Activated CD8-positive, alpha-beta memory T cell treated with anti-CD3 and anti-CD28 coated beads for 48 hours (primary cell): ENCODE data around the gene NPR3.

Source experiments
- DNase-seq, 3 experiments: peaks; one replicate each; pipeline ENCODE4 v3.0.0-alpha.2; 2020; ENCODE audit warnings: low read depth in 2 of 3, low spot score in 2 of 3

The NPR3 gene

GRCh38 chr5:32710550-32711361 lies at the start of gene NPR3:
Gene NPR3 (plus strand): TSS chr5:32711321. CDS start chr5:32711777, 456 bp downstream.
- peak in 1 of 3 experiments; percentile 3 for DNase-seq

DNA sequence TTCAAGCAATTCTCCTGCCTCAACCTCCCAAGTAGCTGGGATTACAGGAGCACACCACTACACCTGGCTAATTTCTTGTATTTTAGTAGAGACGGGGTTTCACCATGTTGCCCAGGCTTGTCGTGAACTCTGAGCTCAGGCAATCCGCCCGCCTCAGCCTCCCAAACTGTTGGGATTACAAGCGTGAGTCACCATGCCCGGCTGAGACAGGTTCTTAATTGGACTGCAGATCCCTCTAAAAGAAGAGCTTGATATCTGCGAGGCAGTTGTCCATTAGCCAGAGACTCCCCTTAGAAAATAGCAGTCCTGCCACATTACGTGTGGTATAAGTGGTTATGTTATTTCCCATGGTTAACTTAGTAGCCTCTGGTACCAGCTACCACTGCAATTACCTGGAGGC lies 46.6 kb upstream of the NPR3 start:
- DNase-seq: no peak

DNA sequence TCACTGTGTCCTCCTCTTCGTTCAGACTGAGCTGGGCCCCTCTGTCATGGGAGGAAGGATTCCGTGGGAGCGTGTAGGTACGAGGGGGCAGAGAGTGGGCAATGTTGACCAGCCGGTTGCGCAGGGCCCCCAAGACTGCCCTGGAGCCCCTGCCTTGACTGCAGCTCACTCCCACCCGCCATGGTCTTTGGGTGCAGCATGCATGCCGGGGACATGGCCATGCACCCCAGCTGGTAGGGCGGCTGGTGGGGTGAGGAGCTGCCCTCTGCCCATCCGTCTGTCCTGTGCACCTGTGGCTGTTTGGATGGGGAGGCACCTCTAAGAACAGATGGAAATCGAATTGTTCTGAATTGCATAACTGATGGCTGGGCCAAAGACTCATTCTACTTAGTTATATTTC lies 42.6 kb upstream of the NPR3 start:
- DNase-seq: no peak

DNA sequence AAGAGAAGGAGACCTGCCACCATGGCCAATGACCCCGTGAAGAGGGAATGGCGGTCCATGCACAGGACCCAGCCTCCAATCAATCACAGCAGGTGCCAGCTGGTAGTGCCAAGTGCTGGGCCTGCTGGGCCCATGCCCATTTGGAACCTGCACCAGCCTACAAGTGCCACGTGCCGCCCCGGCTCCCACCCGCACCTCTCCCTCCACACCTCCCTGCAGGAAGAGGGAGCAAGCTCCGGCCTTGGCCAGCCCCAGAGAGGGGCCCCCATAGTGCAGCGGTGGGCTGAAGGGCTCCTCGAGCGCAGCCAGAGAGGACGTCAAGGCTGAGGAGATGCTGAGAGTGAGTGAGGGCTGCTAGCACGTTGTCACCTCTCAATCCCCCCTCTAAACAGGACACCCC lies 37.8 kb upstream of the NPR3 start:
- no peak for DNase-seq

- DNase-seq: no peak
Observed at GRCh38 chr5:32677023-32677422, 34.1 kb upstream of the NPR3 start.

- DNase-seq: no peak
Observed at GRCh38 chr5:32678472-32678871, 32.6 kb upstream of the NPR3 start.

GRCh38 chr5:32679218-32679617 lies 31.9 kb upstream of the NPR3 start:
- DNase-seq: no peak

GRCh38 chr5:32680183-32680582 lies 30.9 kb upstream of the NPR3 start:
- no peak for DNase-seq

DNA sequence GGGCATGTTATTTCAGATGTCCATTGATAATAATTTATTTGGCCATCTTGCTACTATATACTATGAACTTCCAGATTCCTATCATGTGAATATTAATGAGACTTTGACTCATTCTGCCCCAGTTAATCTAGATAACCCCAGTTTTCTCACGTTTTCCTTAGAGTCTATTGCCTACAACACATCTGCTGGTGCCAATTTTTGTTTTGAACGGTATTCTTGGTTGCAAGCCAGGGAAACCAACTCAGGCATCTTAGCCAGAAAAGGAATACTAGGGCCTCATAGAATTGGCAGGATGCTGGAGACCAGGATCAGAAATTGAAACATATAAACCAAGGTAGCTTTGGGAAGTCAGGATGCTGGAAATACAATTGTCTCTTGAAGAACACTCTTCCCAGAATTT lies 28.0 kb upstream of the NPR3 start:
- no peak for DNase-seq

DNA sequence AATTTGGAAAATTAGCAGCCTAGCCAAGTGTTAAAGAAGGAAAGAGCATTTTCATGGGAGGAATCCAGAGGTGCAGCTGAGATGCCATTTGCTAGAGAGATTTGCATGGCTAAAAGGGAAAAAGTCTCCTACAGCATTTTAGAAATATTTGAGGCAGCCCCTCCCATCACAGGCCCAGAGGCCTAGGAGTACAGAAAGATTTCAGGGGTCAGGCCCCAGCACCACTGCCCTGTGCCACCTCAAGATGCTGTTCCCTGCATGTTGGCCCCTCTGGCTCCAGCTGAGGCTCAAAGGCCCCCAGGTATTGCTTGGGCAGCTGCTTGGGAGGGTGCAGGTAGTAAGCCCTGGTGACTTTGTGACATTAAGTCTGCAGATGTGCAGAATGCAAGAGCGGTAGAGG lies 26.9 kb upstream of the NPR3 start:
- DNase-seq: no peak

GRCh38 chr5:32686799-32687498 lies 24.2 kb upstream of the NPR3 start:
- DNase-seq: no peak

DNA sequence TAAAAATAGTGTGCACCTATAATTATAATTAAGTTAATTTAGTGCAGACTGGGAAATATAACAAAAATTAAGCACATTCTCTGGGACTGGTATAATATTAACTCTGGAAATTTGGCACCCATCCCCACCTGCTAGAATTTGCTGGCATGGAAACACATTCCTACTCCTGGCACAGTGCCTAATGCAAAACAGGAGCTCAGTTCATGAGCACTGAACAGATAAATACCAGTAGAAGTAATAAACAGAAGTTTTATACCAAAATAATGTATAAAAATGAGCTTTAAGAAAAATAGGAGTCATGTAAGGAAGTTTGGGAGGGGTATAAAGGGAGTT lies 23.7 kb upstream of the NPR3 start:
- DNase-seq: no peak

- DNase-seq: no peak
Observed at GRCh38 chr5:32690153-32690552, 21.0 kb upstream of the NPR3 start.

DNA sequence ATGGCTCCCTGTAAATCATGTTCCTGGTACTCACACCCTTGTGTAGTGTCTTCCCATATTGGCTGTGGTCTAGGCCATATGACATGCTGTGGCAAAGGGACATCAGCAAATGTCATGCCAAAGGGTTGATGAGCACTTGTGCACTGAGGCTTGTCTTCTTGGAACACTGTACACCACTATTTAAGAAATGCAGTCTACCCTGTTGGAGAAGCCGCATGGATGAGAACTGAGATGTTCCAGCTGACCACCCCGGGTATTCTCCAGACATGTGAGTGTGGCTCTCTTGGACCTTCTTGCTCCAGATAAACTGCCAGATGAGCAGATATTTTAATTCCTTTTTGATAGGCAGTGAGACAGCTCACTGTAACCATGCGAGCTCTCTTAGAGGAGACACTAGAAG lies 20.5 kb upstream of the NPR3 start:
- no peak for DNase-seq

DNA sequence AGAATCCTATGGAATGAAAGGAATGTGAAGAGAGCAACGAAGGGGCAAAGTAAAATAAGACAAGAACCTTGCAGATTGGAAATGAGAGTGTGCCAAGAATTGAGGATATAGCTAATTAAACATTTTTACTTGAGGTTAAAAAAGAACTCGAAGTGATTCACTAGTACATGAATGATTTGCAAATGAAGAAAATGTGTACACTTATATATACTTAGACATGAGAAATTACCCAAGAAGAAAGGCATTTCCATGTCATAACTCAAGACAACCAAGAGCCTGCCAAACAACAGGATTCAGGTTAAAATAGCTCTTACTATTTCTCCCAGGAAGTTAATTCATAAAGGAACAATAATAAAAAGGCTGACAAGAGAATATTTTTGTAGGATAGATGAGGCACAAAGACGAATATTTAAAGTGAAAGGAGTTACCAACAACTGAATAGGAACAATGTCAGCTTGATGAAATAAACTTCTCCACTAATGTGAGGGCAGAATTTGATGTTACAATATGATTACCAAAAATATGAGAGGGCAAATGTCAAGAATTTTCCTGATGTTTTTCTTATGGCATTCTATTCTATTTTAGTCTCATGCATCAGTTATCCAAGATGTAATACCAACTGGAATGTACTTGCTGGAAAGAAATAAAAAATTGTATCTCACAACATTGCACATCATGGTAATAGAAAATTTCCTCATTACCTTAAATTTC lies 18.9 kb upstream of the NPR3 start:
- DNase-seq: no peak

DNA sequence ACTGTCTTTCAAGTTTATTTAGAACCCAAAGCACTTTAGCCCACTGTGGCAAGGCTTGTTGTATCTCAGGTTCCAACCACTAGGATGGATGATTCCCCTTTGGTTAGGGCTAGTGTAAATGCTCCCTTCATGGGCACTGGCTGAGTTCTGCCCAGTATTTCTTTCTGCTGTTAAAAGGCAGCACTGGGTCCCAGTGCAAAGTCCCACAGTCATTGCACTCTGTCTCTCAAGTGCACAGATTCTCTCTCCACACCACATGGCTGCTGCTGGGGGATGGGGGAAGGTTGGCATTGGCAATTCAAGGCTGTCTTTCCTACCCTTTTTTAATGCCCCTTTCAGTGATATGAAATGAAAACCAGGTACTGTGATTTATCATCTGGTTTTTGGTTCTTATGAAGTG lies 7.2 kb upstream of the NPR3 start:
- DNase-seq: no peak

- no peak for DNase-seq
Observed at GRCh38 chr5:32707418-32707997, 3.6 kb upstream of the NPR3 start.

GRCh38 chr5:32708949-32709348 lies 2.2 kb upstream of the NPR3 start:
- no peak for DNase-seq

- DNase-seq: peak in 1 of 3 experiments; percentile 12
Observed at GRCh38 chr5:32709750-32710549, 1.2 kb upstream of the NPR3 start.

DNA sequence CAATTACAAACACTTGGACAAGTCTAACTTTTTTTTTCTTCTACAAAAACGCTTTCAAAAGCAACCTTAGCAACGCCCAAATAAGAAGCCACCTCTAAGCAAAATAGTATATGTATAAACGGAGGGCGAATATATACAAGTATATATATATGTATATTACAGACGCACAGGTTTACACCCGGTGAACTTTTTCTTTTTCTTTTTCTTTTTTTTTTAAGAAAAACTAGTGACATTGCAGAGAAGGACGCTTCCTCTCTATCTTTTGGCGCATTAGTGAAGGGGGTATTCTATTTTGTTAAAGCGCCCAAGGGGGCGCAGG lies 200 bp downstream of the NPR3 start:
- no peak for DNase-seq
